ENCODE data around the gene AMIGO1. TPM values are rescaled to one million over a fixed set of nuclear protein-coding genes. Genes with fewer than 3 reads are reported as not detected.

AMIGO1 gene, protein sequence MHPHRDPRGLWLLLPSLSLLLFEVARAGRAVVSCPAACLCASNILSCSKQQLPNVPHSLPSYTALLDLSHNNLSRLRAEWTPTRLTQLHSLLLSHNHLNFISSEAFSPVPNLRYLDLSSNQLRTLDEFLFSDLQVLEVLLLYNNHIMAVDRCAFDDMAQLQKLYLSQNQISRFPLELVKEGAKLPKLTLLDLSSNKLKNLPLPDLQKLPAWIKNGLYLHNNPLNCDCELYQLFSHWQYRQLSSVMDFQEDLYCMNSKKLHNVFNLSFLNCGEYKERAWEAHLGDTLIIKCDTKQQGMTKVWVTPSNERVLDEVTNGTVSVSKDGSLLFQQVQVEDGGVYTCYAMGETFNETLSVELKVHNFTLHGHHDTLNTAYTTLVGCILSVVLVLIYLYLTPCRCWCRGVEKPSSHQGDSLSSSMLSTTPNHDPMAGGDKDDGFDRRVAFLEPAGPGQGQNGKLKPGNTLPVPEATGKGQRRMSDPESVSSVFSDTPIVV
- total RNA-seq (2021; ENCODE audit: unreplicated experiment): 0.10 TPM
- polyA plus RNA-seq (2012): 0.05 and 0.06 TPM in 2 replicates
- Bru-seq, nascent RNA: percentile 14 among the genes with signal in this experiment
- percentile 20 among the genes with signal in this experiment for BruChase-seq, experiment 1, labeled RNA remaining after a 6-hour chase
- percentile 22 among the genes with signal in this experiment for BruChase-seq, experiment 2, labeled RNA remaining after a 2-hour chase
- long read RNA-seq: 0 reads

DNA sequence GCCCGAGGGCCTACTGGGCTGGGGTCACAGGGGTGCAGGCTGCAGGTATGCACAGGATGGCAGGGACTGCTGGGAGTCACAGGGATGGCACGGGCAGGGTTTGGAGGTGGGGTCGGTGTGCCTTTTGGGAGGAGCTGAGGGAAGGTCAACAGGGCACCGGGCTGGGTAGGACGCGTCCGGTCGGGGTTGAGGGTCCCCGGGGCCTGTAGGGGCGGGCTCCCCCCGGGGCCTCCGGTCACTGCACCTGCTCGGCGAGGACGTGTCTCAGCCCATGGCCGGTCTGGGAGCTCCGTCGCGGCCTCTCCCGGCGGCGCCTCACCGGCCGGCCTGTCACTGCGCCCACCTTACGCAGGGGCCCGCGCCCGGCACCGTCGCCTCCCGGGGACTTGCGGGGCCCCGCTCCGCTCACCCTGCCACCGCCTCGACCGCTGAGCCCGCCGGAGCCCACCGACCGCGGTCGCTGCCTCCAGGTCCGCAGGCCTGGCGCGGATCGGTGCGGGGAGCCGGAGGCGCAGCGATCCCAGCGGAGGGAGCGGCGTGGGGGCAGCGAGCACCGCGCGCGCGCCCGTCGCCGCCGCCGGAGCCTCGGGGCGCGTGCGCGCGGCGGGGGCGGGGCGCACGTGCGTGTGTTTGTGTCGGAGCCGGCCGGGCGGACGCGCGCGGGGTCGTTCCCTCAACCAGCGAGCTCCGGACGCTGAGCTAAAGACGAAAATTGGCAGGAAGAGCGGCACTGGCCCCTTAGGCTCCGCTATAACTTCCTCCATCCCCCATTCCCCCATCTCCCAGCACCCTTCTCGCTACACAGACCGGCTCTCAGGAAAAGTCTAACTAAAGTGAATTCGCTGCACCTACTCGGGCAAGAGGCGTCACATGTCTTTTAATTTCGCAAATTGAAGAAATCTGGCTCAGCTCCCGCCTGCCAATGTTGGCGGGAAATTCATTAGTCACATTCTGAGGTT, at the start of gene AMIGO1:
Gene AMIGO1, minus strand, starts transcription at position 552 of the 959 bp plus-strand sequence. CDS start 815 bp downstream, outside the sequence.
- Histone ChIP-seq H3K79me2 (ENCODE audit: insufficient read depth, low read length) (no peaks in the 10 kb centered on the region), H3K27me3 (ENCODE audit: insufficient read depth, low read length) (peaks cover 7% of the 10 kb centered on the region; the same call in 1 of the 2 replicates), H3K9me3 (ENCODE audit: control insufficient read depth in 1 of 2, insufficient read depth in 1 of 2, low read depth in 1 of 2, low read length in 2 of 2) (no peaks in the 10 kb centered on the region), H3K9me2 (ENCODE audit: insufficient read depth) (no peaks in the 10 kb centered on the region; the same call in 1 of the 2 replicates), H3K36me3 (ENCODE audit: control insufficient read depth in 1 of 2, insufficient read depth in 2 of 2, low read length in 2 of 2) (no peaks in the 10 kb centered on the region), H3K27ac (ENCODE audit: low read depth, low read length) (no peak within 1 kb of the TSS), H2AFZ (ENCODE audit: low read depth, low read length, poor library complexity, severe bottlenecking) (peak within 1 kb of the TSS; percentile 39), H3K9ac (ENCODE audit: low read length) (0 out of 2 replicates have a peak within 1 kb of the TSS, but pooled peaks have one; percentile 20), H3K4me1 (ENCODE audit: control insufficient read depth in 1 of 2, insufficient read depth in 2 of 2, low read length in 2 of 2) (peaks cover 0 to 5% of the 10 kb centered on the region in 2 experiments; a peak in 2 of 4 replicates), H3K4me2 (ENCODE audit: low read length) (peak within 1 kb of the TSS; percentile 68), H3K4me3 (replicated peaks in 1 of 2; ENCODE audit: low read depth in 1 of 2, low read length in 2 of 2) (peak within 1 kb of the TSS; percentile 22 to 38; a peak in 2 of 4 replicates), H4K20me1 (ENCODE audit: insufficient read depth) (no peaks in the 10 kb centered on the region)
- POLR2A ChIA-PET: no interaction called here
- CTCF ChIA-PET: interaction anchor here (0.6 to 1.7 kb wide), 2 partner anchors 22 to 308 kb away, joined by 3 to 5 read pairs; no protein-coding TSS in a partner anchor
- ATAC-seq: peak; percentile 62
- no peak for TF ChIP-seq YY1 (IDR thresholded peaks at IDR 0.05; ENCODE audit: extremely low read depth, insufficient replicate concordance, low read depth, low read length)
- no peak for TF ChIP-seq POLR2AphosphoS5 (IDR thresholded peaks at IDR 0.05; ENCODE audit: low read depth, low read length)
- no peak for TF ChIP-seq SIN3A (IDR thresholded peaks at IDR 0.05; ENCODE audit: low read depth)
- TF ChIP-seq, protein P1, sequence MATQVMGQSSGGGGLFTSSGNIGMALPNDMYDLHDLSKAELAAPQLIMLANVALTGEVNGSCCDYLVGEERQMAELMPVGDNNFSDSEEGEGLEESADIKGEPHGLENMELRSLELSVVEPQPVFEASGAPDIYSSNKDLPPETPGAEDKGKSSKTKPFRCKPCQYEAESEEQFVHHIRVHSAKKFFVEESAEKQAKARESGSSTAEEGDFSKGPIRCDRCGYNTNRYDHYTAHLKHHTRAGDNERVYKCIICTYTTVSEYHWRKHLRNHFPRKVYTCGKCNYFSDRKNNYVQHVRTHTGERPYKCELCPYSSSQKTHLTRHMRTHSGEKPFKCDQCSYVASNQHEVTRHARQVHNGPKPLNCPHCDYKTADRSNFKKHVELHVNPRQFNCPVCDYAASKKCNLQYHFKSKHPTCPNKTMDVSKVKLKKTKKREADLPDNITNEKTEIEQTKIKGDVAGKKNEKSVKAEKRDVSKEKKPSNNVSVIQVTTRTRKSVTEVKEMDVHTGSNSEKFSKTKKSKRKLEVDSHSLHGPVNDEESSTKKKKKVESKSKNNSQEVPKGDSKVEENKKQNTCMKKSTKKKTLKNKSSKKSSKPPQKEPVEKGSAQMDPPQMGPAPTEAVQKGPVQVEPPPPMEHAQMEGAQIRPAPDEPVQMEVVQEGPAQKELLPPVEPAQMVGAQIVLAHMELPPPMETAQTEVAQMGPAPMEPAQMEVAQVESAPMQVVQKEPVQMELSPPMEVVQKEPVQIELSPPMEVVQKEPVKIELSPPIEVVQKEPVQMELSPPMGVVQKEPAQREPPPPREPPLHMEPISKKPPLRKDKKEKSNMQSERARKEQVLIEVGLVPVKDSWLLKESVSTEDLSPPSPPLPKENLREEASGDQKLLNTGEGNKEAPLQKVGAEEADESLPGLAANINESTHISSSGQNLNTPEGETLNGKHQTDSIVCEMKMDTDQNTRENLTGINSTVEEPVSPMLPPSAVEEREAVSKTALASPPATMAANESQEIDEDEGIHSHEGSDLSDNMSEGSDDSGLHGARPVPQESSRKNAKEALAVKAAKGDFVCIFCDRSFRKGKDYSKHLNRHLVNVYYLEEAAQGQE (IDR thresholded peaks at IDR 0.05; ENCODE audit: low read depth): no peak
- TF ChIP-seq EZH2 (IDR thresholded peaks at IDR 0.05): no peak
- no peak for TF ChIP-seq TCF7L2 (IDR thresholded peaks at IDR 0.05; ENCODE audit: borderline replicate concordance, extremely low read depth, insufficient read depth, insufficient read length)
- TF ChIP-seq POLR2A (IDR thresholded peaks at IDR 0.05; ENCODE audit: borderline replicate concordance, extremely low read depth, insufficient read depth, insufficient read length): no peak
- TF ChIP-seq, protein P2, sequence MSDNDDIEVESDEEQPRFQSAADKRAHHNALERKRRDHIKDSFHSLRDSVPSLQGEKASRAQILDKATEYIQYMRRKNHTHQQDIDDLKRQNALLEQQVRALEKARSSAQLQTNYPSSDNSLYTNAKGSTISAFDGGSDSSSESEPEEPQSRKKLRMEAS (IDR thresholded peaks at IDR 0.05): no peak
- TF ChIP-seq FOSL1 (IDR thresholded peaks at IDR 0.05; ENCODE audit: low read depth): no peak
- TF ChIP-seq JUND (IDR thresholded peaks at IDR 0.05): no peak
- no peak for TF ChIP-seq CEBPB (IDR thresholded peaks at IDR 0.05; ENCODE audit: low read depth)
- intact Hi-C loops (cut with micrococcal nuclease): no loop called here
- BruUV-seq (replicated peaks): no TSS peak
- RAD21 ChIA-PET (ENCODE audit: low non-redundant PET in 1 of 2, low total read pairs in 2 of 2, uncharacterized antibody in 2 of 2, unreplicated experiment in 2 of 2): no interaction called here
- DNase-seq (ENCODE audit: low read depth, low spot score): no peak
